CD4-positive, alpha-beta T cell (primary cell): Measurements from ENCODE around the gene RBP5. TPM values are rescaled to one million over a fixed set of nuclear protein-coding genes. Genes with fewer than 3 reads are reported as not detected.

ENCODE experiments used
- ATAC-seq: fragments of 200-7000 bp; cut with Tn5 transposase; one replicate; pipeline ENCODE4 v1.10.0; 2022; ENCODE audit warnings: mild to moderate bottlenecking; ENCODE audit not compliant: poor library complexity
- CTCF ChIA-PET: fragments of 350-600 bp; sonication (Branson Sonifier 250); formaldehyde crosslinking; loops from one replicate; lab custom pipeline; 2021; ENCODE audit warnings: antibody characterized with exemption, inconsistent platforms; lab: Charles Lee
- POLR2A ChIA-PET: fragments of 350-600 bp; sonication (Branson Sonifier 250); formaldehyde crosslinking; loops from one replicate; lab custom pipeline; 2021; ENCODE audit warnings: antibody characterized with exemption, inconsistent platforms; lab: Charles Lee
- DNase-seq, 14 experiments: peaks; one replicate each; pipeline ENCODE4 v3.0.0-alpha.2; 2013 to 2020; ENCODE audit warnings: mixed read lengths in 2 of 14
- H3K27ac ChIP-seq, 2 donors: one replicate each; pipeline versions ENCODE4 v1.5.1 to v1.7.0; 2013; ENCODE audit warnings: low read length in 2 of 2, low read depth in 1 of 2, mild to moderate bottlenecking in 1 of 2
- H3K27me3 ChIP-seq, 2 experiments: 1 replicate in 1 of 2; 2 replicates in 1 of 2; pipeline versions ENCODE4 v1.6.1 to v1.7.0; 2013; ENCODE audit warnings: low read length in 2 of 2, control low read depth in 1 of 2, mild to moderate bottlenecking in 1 of 2, moderate library complexity in 1 of 2; ENCODE audit not compliant: insufficient read depth in 2 of 2, control insufficient read depth in 1 of 2
- H3K36me3 ChIP-seq: one replicate; pipeline ENCODE4 v1.6.1; 2013; ENCODE audit warnings: low read length, control low read depth; ENCODE audit not compliant: insufficient read depth
- H3K4me1 ChIP-seq: one replicate; pipeline ENCODE4 v1.6.1; 2013; ENCODE audit warnings: low read length, control low read depth; ENCODE audit not compliant: insufficient read depth
- H3K4me3 ChIP-seq: one replicate; pipeline ENCODE4 v1.5.1; 2013; ENCODE audit warnings: mild to moderate bottlenecking, low read length, moderate library complexity
- H3K9me3 ChIP-seq, 2 experiments: 1 replicate in 1 of 2; 2 replicates in 1 of 2; pipeline versions ENCODE4 v1.6.1 to v1.7.0; 2013; ENCODE audit warnings: low read length in 2 of 2, mild to moderate bottlenecking in 2 of 2, control low read depth in 1 of 2, moderate library complexity in 1 of 2; ENCODE audit not compliant: control insufficient read depth in 1 of 2, insufficient read depth in 1 of 2
- H3K27ac Mint-ChIP-seq: one replicate; pipeline ENCODE4 v1.8.0; 2020; ENCODE audit warnings: mixed read lengths
- H3K27me3 Mint-ChIP-seq: one replicate; pipeline ENCODE4 v1.8.0; 2021; ENCODE audit warnings: mixed read lengths
- H3K36me3 Mint-ChIP-seq: one replicate; pipeline ENCODE4 v1.8.0; 2021; ENCODE audit warnings: low read depth, mixed read lengths
- H3K4me1 Mint-ChIP-seq: one replicate; pipeline ENCODE4 v1.8.0; 2021; ENCODE audit warnings: low read depth, mixed read lengths
- H3K4me3 Mint-ChIP-seq: one replicate; pipeline ENCODE4 v1.8.0; 2020; ENCODE audit warnings: mild to moderate bottlenecking, mixed read lengths
- H3K9me3 Mint-ChIP-seq: one replicate; pipeline ENCODE4 v1.8.0; 2020; ENCODE audit warnings: mixed read lengths
- intact Hi-C, 2 experiments: fragments of 100-400 bp; cut with DNase I in 1 of 2; cut with micrococcal nuclease in 1 of 2; formaldehyde crosslinking; loops; one replicate each; pipeline versions ENCODE4 v1.15.1 to v1.9.0; 2023 to 2025; cut with DNase I, micrococcal nuclease
- total RNA-seq, 174 experiments: library from RNA in 2 of 174; stranded (reverse) in 2 of 174; gene quantifications; one replicate each; pipeline ENCODE4 v1.2.3 and lab custom pipeline; 2021 to 2026
- TF ChIP-seq, protein P1 (sequence below): fragments of 200-600 bp; IDR thresholded peaks from one replicate; pipeline ENCODE4 v1.8.0; 2022; ENCODE audit warnings: antibody characterized with exemption, mild to moderate bottlenecking

RBP5 gene
- total RNA-seq, 2 experiments from 2014 or later, result not detected

DNA sequence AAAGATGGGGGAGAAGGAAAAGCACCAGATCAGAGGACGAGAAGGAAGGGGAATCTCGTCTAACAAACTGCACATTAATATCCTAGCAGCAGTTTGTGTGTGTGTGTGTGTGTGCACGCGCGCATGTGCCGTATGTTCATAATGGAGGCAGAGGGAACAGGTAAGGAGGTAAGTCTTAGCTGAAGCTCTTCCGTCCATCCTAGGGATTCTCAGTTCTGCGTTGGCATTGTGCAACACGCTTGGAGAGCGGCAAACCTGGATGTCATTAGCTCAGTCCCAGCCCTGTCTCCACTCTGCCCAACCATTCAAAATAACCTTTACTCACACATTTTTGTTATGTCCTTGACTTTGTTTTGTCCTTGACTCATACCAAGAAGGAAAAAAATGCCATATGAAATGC, 34.8 kb downstream of the RBP5 start:
- ChIA-PET CTCF (interaction anchor here (1.0 kb wide), 1 partner anchor 224 kb away, joined by 3 read pairs; no protein-coding TSS in a partner anchor), POLR2A (interaction anchor here (1.1 kb wide), 1 partner anchor 224 kb away, joined by 3 read pairs; no protein-coding TSS in a partner anchor)
- Mint-ChIP-seq H3K27me3 (no peaks in the 10 kb centered on the region), H3K4me3 (no peak overlapping the region), H3K27ac (no peak overlapping the region), H3K4me1 (peaks cover 8% of the 10 kb centered on the region), H3K9me3 (no peaks in the 10 kb centered on the region), H3K36me3 (peaks cover 8% of the 10 kb centered on the region)
- H3K36me3 ChIP-seq, result peaks cover 8% of the 10 kb centered on the region
- H3K9me3 ChIP-seq, result no peaks in the 10 kb centered on the region
- intact Hi-C loops, result loop anchor here in 1 of 2 experiments (2.0 to 5.0 kb wide), 2 partner anchors 117 to 225 kb away; no protein-coding TSS in a partner anchor
- peaks cover 13% of the 10 kb centered on the region for H3K4me1 ChIP-seq
- H3K27me3 ChIP-seq, result no peaks in the 10 kb centered on the region
- H3K27ac ChIP-seq, result no peak overlapping the region
- DNase-seq (no peak), ATAC-seq (no peak)
- TF ChIP-seq, protein P1, sequence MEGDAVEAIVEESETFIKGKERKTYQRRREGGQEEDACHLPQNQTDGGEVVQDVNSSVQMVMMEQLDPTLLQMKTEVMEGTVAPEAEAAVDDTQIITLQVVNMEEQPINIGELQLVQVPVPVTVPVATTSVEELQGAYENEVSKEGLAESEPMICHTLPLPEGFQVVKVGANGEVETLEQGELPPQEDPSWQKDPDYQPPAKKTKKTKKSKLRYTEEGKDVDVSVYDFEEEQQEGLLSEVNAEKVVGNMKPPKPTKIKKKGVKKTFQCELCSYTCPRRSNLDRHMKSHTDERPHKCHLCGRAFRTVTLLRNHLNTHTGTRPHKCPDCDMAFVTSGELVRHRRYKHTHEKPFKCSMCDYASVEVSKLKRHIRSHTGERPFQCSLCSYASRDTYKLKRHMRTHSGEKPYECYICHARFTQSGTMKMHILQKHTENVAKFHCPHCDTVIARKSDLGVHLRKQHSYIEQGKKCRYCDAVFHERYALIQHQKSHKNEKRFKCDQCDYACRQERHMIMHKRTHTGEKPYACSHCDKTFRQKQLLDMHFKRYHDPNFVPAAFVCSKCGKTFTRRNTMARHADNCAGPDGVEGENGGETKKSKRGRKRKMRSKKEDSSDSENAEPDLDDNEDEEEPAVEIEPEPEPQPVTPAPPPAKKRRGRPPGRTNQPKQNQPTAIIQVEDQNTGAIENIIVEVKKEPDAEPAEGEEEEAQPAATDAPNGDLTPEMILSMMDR, result no peak
- H3K4me3 ChIP-seq, result no peak overlapping the region

- Mint-ChIP-seq H3K4me1 (peaks cover 8% of the 10 kb centered on the region), H3K27me3 (no peaks in the 10 kb centered on the region), H3K4me3 (no peak overlapping the region), H3K27ac (no peak overlapping the region), H3K9me3 (no peaks in the 10 kb centered on the region), H3K36me3 (peaks cover 5% of the 10 kb centered on the region)
- Histone ChIP-seq H3K4me3 (no peak overlapping the region), H3K27ac (no peak overlapping the region), H3K27me3 (no peaks in the 10 kb centered on the region), H3K9me3 (no peaks in the 10 kb centered on the region), H3K36me3 (peaks cover 4% of the 10 kb centered on the region), H3K4me1 (peaks cover 13% of the 10 kb centered on the region)
- DNase-seq (no peak), ATAC-seq (no peak)
- POLR2A ChIA-PET, result interaction anchor here (1.1 to 1.4 kb wide), 3 partner anchors 14 to 224 kb away, joined by 3 to 5 read pairs (median 5); no protein-coding TSS in a partner anchor
- CTCF ChIA-PET, result interaction anchor here (0.7 to 1.0 kb wide), 2 partner anchors 14 to 224 kb away, joined by 3 read pairs; no protein-coding TSS in a partner anchor
- TF ChIP-seq, protein P1, result no peak
- intact Hi-C loops, result loop anchor here in 1 of 2 experiments (2.0 to 5.0 kb wide), 2 partner anchors 116 to 225 kb away; no protein-coding TSS in a partner anchor
These were observed 35.2 kb downstream of the RBP5 start for GRCh38 chr12:7093486-7093885.

DNA sequence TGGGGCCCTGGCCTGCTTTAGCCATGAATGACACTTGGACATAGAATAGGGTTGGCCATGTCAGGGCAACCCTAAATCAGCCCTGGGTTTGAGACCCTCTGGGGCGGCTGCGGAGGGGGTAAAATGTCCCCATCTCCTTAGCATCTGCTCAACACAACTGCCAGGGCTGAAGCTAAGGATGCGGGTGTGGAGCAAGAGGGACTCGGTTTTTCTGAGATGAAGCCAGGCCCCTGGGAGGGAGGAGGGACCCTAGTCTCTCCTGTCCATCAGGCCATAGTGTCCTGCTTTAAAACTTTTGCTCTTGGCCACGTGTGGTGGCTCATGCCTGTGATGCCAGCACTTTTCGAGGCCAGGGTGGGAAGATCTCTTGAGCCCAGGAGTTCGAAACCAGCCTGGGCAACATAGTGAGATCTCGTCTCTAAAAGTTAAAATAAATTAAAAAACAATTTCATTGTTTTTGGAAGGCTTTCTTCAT, 35.7 kb downstream of the RBP5 start:
- ChIA-PET POLR2A (interaction anchor here (1.1 to 1.4 kb wide), 3 partner anchors 14 to 224 kb away, joined by 3 to 5 read pairs (median 5); no protein-coding TSS in a partner anchor), CTCF (interaction anchor here (0.7 to 1.0 kb wide), 2 partner anchors 15 to 223 kb away, joined by 3 read pairs; no protein-coding TSS in a partner anchor)
- intact Hi-C loops, result loop anchor here (1.0 to 5.0 kb wide), 4 partner anchors 116 to 224 kb away; no protein-coding TSS in a partner anchor
- Mint-ChIP-seq H3K27ac (no peak overlapping the region), H3K4me1 (peaks cover 8% of the 10 kb centered on the region), H3K9me3 (no peaks in the 10 kb centered on the region), H3K27me3 (no peaks in the 10 kb centered on the region), H3K4me3 (no peak overlapping the region), H3K36me3 (no peaks in the 10 kb centered on the region)
- Histone ChIP-seq H3K4me1 (peaks cover 13% of the 10 kb centered on the region), H3K36me3 (peaks cover 2% of the 10 kb centered on the region), H3K27ac (no peak overlapping the region), H3K27me3 (no peaks in the 10 kb centered on the region), H3K9me3 (no peaks in the 10 kb centered on the region), H3K4me3 (no peak overlapping the region)
- no peak for ATAC-seq
- TF ChIP-seq, protein P1, result no peak
- DNase-seq, result no peak
